GM20000 (cell line): Measurements from ENCODE around the gene DCUN1D3.
A peak's percentile ranks its signal among the peaks of the same experiment; 100 is the strongest.
"Not testable (repeated sequence)": the region's sequence is repeated elsewhere in the genome, so short reads cannot be mapped to it uniquely, and the experiment has no call there.

Experiments used
- DNase-seq: peaks from one replicate; pipeline ENCODE4 v3.0.0; 2012; ENCODE audit warnings: low spot score
- CTCF ChIP-seq: IDR thresholded peaks from 2 replicates; pipeline ENCODE4 v1.5.1; 2012; ENCODE audit warnings: mild to moderate bottlenecking, control low read depth; ENCODE audit errors: extremely low read depth, missing control alignments

The DCUN1D3 gene

GRCh38 chr16:20821682-20822081 is 78.5 kb downstream of the DCUN1D3 start:
- no peak for DNase-seq
- TF ChIP-seq CTCF: no peak

DNA sequence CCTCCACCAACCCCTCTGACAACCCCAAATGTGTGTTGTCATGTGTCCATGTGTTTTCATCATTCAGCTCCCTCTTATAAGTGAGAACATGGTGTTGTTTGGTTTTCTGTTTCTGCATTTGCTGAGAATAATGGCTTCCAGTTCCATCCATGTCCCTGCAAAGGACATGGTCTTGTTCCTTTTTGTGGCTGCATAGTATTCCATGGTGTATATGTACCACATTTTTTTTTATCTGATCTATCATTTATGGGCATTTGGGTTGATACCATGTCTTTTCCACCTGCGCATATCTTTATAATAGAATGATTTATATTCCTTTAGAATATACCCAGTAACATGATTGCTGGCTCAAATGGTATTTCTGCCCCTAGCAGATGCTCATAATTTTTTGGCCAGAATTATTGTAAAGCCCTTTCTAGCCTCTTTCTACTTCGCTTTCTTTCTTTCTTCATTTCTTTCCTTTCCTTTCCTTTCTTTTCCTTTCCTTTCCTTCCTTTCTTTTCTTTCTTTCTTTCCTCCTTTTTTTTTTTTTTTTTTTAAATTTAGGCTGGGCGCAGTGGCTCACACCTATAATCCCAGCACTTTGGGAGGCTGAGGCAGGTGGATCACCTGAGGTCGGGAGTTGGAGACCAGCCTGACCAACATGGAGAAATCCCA is 81.1 kb downstream of the DCUN1D3 start:
- DNase-seq: no peak
- TF ChIP-seq CTCF: no peak

- TF ChIP-seq CTCF: no peak
- DNase-seq: no peak
Measured at GRCh38 chr16:20814784-20815183, 85.4 kb downstream of the DCUN1D3 start.

- no peak for TF ChIP-seq CTCF
- DNase-seq: no peak
Measured at GRCh38 chr16:20812510-20812909, 87.6 kb downstream of the DCUN1D3 start.

GRCh38 chr16:20811889-20812439 is 88.2 kb downstream of the DCUN1D3 start:
- TF ChIP-seq CTCF: no peak
- no peak for DNase-seq

- TF ChIP-seq CTCF: no peak
- no peak for DNase-seq
Measured at GRCh38 chr16:20807862-20808261, 92.3 kb downstream of the DCUN1D3 start.

- peak; percentile 90 for DNase-seq
- peak; percentile 72 for TF ChIP-seq CTCF
Measured at GRCh38 chr16:20806168-20807050, 93.7 kb downstream of the DCUN1D3 start, which contains the start of the genes ERI2 and REXO5. TSS of gene ERI2 (minus strand) at chr16:20806472. CDS start at chr16:20806430, 42 bp downstream. TSS of gene REXO5 (plus strand) at chr16:20806527. CDS start at chr16:20806954, 427 bp downstream.

DNA sequence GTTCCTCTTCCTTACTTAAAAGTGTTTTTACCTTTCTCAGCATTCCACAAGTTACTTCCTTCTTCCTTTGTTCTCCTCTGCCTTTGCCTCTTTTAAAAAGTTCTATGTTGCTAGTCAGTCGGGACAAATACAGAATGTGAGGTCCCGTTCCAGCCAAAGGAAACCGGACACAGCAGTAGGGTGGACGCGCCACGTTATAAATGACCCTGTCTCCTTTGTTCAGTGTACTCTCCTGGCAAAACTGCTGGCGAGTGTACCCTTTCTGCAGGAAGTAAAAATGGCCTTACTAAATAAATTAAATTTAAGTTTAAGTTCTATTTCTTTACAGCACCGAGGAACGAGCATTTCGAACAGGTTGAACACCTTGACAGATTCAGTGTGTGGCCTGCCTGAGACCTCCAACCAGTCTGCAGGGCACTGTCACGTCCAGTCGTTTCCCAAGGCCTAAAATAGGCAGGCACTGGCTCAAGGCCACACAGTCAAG is 94.4 kb downstream of the DCUN1D3 start:
- DNase-seq: not testable (repeated sequence)
